GM23338 (cell line): ENCODE results near the gene TOE1. TPM values are rescaled to one million over a fixed set of nuclear protein-coding genes. Genes with fewer than 3 reads are reported as not detected.
A peak's percentile ranks its signal among the peaks of the same experiment; 100 is the strongest.

Experiments
- ATAC-seq: fragments of 200-7000 bp; cut with Tn5 transposase; 3 replicates; pipeline ENCODE4 v1.9.1; 2020
- DNase-seq: peaks from one replicate; pipeline ENCODE4 v3.0.0-alpha.2; 2015; ENCODE audit warnings: low spot score
- H2AFZ ChIP-seq: fragments of 200-600 bp; sonication (generic); 2 replicates; pipeline ENCODE4 v1.8.0; 2016; ENCODE audit warnings: antibody characterized with exemption, mild to moderate bottlenecking, moderate library complexity
- H3F3A ChIP-seq: fragments of 200-600 bp; sonication (generic); replicated peaks from 2 replicates; pipeline ENCODE4 v1.8.0; 2017; ENCODE audit warnings: antibody characterized with exemption, mixed run types, low read depth
- H3K27ac ChIP-seq: fragments of 200-600 bp; sonication (generic); 2 replicates; pipeline ENCODE4 v1.6.1; 2016; ENCODE audit warnings: low read depth
- H3K27me3 ChIP-seq: fragments of 200-600 bp; sonication (generic); 2 replicates; pipeline ENCODE4 v1.8.0; 2016; ENCODE audit warnings: mild to moderate bottlenecking, mixed run types, moderate library complexity; ENCODE audit not compliant: insufficient read depth
- H3K36me3 ChIP-seq: fragments of 200-600 bp; sonication (generic); 2 replicates; pipeline ENCODE4 v1.8.0; 2016; ENCODE audit warnings: mild to moderate bottlenecking; ENCODE audit not compliant: insufficient read depth
- H3K4me1 ChIP-seq: fragments of 200-600 bp; sonication (generic); 2 replicates; pipeline ENCODE4 v1.8.0; 2016; ENCODE audit warnings: mild to moderate bottlenecking, moderate library complexity; ENCODE audit not compliant: insufficient read depth
- H3K4me2 ChIP-seq: fragments of 200-600 bp; sonication (generic); 2 replicates; pipeline ENCODE4 v1.7.1; 2017; ENCODE audit warnings: mixed run types
- H3K4me3 ChIP-seq: fragments of 200-600 bp; sonication (generic); 2 replicates; pipeline ENCODE4 v1.6.1; 2016; ENCODE audit warnings: mixed run types
- H3K79me2 ChIP-seq: fragments of 200-600 bp; sonication (generic); replicated peaks from 2 replicates; pipeline ENCODE4 v1.8.0; 2017; ENCODE audit warnings: mild to moderate bottlenecking; ENCODE audit not compliant: insufficient read depth
- H3K9me2 ChIP-seq: fragments of 200-600 bp; sonication (generic); 2 replicates; pipeline ENCODE4 v1.8.0; 2017; ENCODE audit not compliant: insufficient read depth
- H4K20me1 ChIP-seq: fragments of 200-600 bp; sonication (generic); replicated peaks from 2 replicates; pipeline ENCODE4 v1.8.0; 2017; ENCODE audit warnings: mild to moderate bottlenecking; ENCODE audit not compliant: insufficient read depth
- H3K27ac Mint-ChIP-seq: 2 replicates; pipeline ENCODE4 v1.8.0; 2020; ENCODE audit warnings: inconsistent platforms, mild to moderate bottlenecking, moderate library complexity, mixed read lengths
- H3K27me3 Mint-ChIP-seq: 3 replicates; pipeline ENCODE4 v1.8.0; 2022; ENCODE audit warnings: low read depth, mild to moderate bottlenecking, moderate library complexity, mixed read lengths, inconsistent platforms; ENCODE audit not compliant: insufficient read depth, poor library complexity
- H3K36me3 Mint-ChIP-seq: 3 replicates; pipeline ENCODE4 v1.8.0; 2021; ENCODE audit warnings: low read depth, mild to moderate bottlenecking, inconsistent platforms, moderate library complexity, mixed read lengths
- H3K4me1 Mint-ChIP-seq: 3 replicates; pipeline ENCODE4 v1.8.0; 2020; ENCODE audit warnings: mild to moderate bottlenecking, inconsistent platforms, mixed read lengths
- H3K4me3 Mint-ChIP-seq: 3 replicates; pipeline ENCODE4 v1.8.0; 2021; ENCODE audit warnings: moderate library complexity, mild to moderate bottlenecking, inconsistent platforms, mixed read lengths
- H3K9me3 Mint-ChIP-seq: 3 replicates; pipeline ENCODE4 v1.8.0; 2020; ENCODE audit warnings: moderate library complexity, mild to moderate bottlenecking, inconsistent platforms, mixed read lengths
- CTCF ChIP-seq, 2 experiments: fragments of 200-600 bp in 1 of 2; sonication (generic) in 1 of 2; conservative IDR thresholded peaks; 2 replicates each; pipeline versions ENCODE4 v1.5.1 to v1.6.1; 2016 to 2017; ENCODE audit warnings: antibody characterized with exemption in 2 of 2, low read depth in 2 of 2, mild to moderate bottlenecking in 2 of 2, moderate library complexity in 1 of 2
- JUNB ChIP-seq: IDR thresholded peaks from one replicate; pipeline ENCODE4 v1.6.1; 2016; ENCODE audit warnings: antibody characterized with exemption; ENCODE audit not compliant: unreplicated experiment
- ZNF462 ChIP-seq: fragments of 250-450 bp; sonication (Bioruptor Pico); IDR thresholded peaks from 2 replicates; pipeline ENCODE4 v1.5.0; 2020; ENCODE audit warnings: mild to moderate bottlenecking, moderate library complexity
- polyA plus RNA-seq: library from polyadenylated mRNA; unstranded; fragments of >200 nt; fragmentation: Nextera tagmentation; extraction: Ambion mirVana; gene quantifications from 2 replicates; pipeline ENCODE4 v1.2.1, GENCODE V29; 2016
- total RNA-seq: library from RNA; depleted of rRNA; stranded (reverse); fragments of >200 nt; shearing (Covaris generic); gene quantifications from 2 replicates; pipeline ENCODE4 v1.2.3, GENCODE V29; 2014

The TOE1 gene
- total and polyA plus RNA-seq, 2 experiments from 2014 or later, result 9.1 to 18.4 TPM

GRCh38 chr1:45356186-45356585 lies 16.2 kb downstream of the TOE1 start:
- no peak for ATAC-seq
- TF ChIP-seq CTCF (conservative IDR thresholded peaks at IDR 0.05; ENCODE audit: low read depth in 2 of 2) (no peak), ZNF462 (CRISPR knock-in tag) (no peak), JUNB (no peak)
- H3K4me3 Mint-ChIP-seq, result no peak overlapping the region

More at GRCh38 chr1:45356186-45356585, 16.2 kb downstream of the TOE1 start:
- Histone ChIP-seq H3K9me2 (no peaks in the 10 kb centered on the region), H4K20me1 (no peaks in the 10 kb centered on the region), H3K36me3 (no peaks in the 10 kb centered on the region), H3K4me2 (no peak overlapping the region), H3K79me2 (no peaks in the 10 kb centered on the region), H3K27ac (no peak overlapping the region), H3F3A (peaks cover 5% of the 10 kb centered on the region; the same call in 1 of the 2 replicates), H2AFZ (no peak overlapping the region), H3K4me1 (peaks cover 11% of the 10 kb centered on the region), H3K4me3 (no peak overlapping the region), H3K27me3 (no peaks in the 10 kb centered on the region)
- Mint-ChIP-seq H3K4me1 (peaks cover 17% of the 10 kb centered on the region), H3K27ac (peak overlapping the region; percentile 26; the same call in 1 of the 2 replicates), H3K27me3 (no peaks in the 10 kb centered on the region), H3K36me3 (no peaks in the 10 kb centered on the region), H3K9me3 (no peaks in the 10 kb centered on the region)
- no peak for DNase-seq
